GM19025 (cell line): ENCODE data around the gene ATG4A.
A peak's percentile ranks its signal among the peaks of the same experiment; 100 is the strongest.

ENCODE experiments used
- ATAC-seq: cut with Tn5 transposase; IDR thresholded peaks from one replicate; pipeline ENCODE4 v1.9.1; 2021; ENCODE audit warnings: mild to moderate bottlenecking, low read depth, moderate library complexity; ENCODE audit not compliant: unreplicated experiment

The ATG4A gene, protein sequence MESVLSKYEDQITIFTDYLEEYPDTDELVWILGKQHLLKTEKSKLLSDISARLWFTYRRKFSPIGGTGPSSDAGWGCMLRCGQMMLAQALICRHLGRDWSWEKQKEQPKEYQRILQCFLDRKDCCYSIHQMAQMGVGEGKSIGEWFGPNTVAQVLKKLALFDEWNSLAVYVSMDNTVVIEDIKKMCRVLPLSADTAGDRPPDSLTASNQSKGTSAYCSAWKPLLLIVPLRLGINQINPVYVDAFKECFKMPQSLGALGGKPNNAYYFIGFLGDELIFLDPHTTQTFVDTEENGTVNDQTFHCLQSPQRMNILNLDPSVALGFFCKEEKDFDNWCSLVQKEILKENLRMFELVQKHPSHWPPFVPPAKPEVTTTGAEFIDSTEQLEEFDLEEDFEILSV

DNA sequence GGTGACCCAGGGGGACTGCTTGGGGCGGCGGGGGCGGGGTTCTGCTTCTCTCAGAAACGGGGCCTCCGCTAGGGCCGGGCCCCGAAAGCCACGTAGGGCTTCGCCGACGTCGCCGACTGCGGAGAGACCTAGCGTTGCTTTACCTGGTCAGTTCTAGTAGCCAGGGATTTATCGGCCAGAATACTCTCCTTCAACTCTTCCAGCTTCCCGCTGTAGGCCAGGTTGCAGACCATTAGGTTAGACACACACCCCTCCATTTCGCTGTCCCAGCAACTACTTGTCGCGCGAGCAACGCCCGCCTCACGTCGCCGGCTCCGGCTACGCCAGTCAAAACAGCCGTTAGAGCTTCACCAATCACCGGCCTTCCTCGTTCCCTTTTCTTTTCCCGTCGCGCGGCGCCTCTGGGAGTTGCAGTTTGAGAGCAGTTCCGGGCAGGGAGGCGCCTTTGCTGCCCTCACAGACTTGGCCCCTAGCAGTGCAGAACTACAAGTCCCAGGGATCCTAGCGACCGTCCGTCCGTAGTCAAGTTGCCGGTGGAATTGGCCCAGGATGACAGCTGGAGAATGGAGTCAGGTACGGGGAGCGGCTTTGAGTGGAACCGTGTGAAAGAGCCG is at the start of gene ATG4A, which contains the start of gene PSMD10:
ATG4A (plus strand) TSS at position 515 of the 614 bp plus-strand sequence; CDS start at position 564, 49 bp downstream.
PSMD10 (minus strand) TSS at position 279 of the 614 bp plus-strand sequence; CDS start at position 257, 22 bp downstream.
- ATAC-seq, result peak; percentile 96

DNA sequence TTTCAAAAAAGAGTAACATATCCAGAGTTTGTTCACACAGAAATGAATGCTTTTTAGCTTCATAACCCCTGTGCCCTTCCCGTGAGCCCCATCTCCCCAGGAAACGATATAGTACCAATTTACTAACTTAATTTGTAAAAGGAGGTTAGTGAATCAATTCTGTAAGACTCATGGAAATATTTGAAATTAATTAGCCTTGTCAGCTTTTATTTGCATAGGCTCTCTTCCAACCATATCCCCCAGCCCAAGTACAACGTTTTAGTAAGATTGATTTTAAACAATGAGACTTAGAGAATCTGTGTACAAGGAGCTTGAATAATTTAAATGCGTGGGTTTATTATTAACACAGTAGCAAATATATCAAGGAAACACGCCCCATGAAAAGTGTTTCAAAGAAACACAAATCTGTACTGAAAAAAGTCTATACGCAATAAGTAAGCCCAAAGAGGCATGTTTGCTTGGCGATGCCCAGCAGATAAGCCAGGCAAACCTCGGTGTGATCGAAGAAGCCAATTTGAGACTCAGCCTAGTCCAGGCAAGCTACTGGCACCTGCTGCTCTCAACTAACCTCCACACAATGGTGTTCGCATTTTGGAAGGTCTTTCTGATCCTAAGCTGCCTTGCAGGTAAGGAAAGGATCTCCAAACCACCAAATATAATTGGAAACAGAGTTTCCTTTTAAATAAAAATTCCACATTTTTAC is 46.9 kb upstream of the ATG4A start, which contains the start of gene VSIG1:
VSIG1 (plus strand) TSS at position 512 of the 703 bp plus-strand sequence; CDS start at position 578, 66 bp downstream.
- no peak for ATAC-seq

DNA sequence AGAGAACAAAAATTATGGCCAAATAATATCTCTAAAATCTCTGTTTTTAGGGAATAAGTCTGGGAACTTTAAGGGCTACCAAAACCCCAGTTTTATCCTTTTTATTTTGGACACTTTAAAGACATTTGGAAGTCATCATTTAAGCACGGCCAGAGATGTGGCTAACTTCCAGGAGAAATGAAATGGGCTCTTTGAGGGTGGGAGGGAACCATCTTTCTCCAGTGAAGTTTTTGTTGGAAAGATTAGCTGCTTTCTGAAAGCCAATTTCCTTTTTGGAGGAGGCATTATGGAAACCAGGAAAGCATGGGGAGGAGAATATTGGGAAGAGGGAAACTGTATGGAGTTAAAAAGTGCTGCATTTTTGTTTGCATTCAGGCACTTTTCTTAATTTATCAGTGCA is 41.9 kb upstream of the ATG4A start:
- no peak for ATAC-seq

DNA sequence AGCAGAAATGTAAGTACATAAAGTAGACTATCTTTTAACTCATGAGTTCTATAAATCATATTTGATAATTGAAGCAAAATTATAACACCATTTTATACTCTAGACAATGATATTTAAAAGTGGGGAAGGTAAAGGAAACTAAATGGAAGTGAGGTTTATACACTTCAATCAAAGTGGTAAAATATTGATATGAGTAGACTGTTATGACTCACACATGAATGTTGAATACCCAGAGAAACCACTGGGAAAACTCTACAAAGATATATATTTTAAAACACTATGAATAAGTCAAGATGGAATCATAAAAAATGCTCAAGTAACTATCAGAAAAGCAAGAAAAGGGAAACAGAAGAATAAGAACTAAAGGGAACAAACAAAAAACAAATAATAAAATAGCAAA is 38.4 kb upstream of the ATG4A start:
- no peak for ATAC-seq

DNA sequence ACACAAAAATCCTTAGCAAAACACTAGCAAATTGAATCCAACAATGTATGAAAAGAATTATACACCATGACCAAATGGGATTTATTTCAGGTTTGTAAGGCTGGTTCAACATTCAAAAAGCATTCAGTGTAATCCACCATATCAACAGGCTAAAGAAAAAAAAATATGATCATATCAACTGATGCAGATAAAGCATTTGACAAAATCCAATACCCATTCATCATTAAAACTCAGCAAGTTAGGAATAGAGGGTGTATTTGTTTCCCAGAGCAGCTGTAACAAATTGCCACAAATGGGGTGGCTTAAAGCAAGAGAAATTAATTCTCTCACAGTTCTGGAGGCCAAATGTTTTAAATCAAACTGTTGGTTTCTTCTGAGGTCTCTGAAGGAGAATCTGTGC is 36.0 kb upstream of the ATG4A start:
- ATAC-seq, result no peak

DNA sequence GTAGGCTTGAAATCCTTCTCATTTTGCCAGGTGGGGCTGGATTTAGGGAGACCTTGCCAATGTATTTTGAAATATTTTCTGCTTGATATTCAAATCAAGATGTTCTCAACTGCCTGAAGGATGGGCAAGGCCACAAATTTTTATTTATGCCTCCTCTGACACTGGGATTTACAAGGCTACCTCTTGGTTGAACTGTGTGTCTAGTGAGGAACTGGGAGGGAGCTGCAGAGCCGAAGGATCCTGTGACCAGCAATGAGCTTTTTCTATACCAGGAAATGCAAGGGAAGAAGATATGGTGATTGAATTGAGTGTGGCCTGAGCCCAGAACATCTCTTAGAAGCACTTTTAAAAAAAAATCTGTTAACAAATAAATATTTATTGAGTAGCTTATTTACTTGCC is 31.8 kb upstream of the ATG4A start:
- no peak for ATAC-seq

DNA sequence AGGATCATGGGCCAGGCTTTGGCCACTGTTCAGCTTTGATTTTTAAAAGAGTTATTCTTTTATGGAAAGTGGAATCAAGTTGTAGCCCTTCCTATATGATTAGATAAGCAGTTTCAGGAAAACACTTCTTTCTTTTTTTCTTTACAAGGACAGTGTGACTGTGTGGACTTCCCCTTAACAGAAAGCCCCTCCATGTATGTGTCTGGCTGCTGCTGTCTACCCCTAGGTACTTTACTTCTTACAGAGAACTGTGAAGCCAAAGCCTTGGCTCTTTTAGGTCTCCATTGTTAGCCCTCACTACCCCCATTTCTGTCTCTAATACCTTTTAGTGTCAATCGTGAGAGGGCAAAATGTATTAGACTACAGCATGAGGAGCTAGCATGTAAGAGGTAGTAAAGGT is 27.6 kb upstream of the ATG4A start:
- ATAC-seq, result no peak

DNA sequence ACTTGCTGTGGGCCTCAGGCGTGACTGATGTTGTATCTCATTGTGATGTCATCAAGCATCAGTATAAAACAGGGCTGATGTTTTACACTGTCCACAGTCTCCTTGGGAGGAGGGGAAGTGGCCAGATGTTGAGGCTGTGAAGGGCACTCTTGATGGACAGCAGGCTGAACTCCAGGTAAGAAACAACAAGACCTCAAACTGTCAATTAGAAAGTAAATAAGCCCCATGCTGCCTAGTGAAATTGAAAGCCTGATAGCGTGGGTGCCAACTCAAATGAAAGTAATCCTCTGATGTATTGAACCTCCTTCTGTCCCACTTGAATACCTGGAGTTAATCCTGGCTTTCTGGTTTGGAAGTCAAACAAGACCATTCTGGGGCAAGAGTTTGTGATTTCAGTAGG is 27.0 kb upstream of the ATG4A start:
- ATAC-seq, result no peak

DNA sequence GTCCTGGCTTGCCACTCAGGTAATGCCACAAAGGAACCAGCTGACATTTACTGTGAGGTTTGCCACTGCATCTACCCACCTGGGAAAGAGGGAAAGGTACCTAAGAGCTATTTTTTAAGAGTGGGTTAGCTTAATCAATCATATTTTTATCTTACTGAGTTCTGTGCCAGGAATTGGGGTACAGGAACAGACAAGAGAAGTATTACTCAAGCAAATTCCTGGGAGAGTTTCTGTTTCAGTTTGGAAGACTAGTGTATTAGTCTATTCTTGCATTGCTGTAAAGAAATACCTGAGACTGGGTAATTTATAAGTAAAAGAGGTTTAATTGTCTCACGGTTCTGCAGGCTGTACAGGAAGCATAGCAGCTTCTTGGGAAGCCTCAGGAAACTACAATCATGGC is 23.5 kb upstream of the ATG4A start:
- no peak for ATAC-seq

DNA sequence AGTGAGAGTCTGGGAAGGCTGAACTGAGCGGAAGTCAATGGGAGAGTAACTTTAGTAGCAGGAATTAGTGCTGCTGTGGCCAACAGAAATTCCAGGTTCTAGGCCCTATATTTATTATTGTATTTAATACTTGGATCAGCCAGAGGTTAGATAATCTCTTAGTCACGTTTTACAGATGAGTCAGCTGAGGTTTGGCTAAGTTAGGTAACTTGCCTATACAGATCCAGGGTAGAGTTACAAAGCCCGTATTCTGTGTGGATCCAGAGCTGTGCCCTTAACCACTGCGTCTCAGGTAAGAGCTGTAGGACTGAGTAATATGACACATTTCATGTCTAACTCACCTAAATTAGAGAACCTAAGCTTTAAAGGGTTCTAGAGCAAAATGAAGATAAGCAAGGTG is 20.7 kb upstream of the ATG4A start:
- ATAC-seq, result no peak

DNA sequence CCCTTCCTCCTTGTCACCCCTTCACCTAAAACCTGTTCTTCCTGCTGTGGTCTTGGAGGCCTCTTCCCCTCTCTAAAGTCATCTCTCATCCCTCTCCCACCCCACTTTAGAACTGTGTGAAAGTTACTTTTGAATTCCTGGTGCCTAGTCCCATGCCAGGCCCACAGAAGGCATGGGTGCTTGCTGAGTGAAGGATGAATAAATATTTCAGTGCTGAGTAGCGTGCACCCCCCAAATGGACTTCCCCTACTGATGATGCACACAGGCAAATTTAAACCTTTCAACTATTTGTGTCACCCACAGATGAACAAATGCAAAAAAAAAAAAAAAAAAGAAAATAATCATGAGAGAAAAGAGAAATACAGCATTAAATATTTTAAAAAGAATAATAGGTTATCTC is 20.0 kb upstream of the ATG4A start:
- no peak for ATAC-seq

DNA sequence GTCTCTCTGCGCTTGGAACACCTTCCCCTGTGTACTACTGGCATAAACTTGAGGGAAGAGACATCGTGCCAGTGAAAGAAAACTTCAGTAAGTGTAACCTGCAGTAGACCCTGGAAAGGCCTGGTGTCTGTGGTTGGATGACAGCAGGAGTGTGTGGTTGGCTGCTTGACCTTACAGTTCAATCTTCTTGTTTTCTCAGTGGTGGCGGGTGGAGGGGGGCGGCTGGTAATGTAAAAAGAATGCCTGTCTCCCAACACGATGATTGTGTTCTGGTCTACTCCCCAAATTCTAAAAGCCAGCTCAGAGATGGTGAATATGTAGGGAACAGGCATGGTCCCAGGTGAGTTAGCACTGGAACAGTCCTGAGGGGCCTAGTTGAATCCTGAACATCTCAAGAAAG is 18.8 kb upstream of the ATG4A start:
- no peak for ATAC-seq

DNA sequence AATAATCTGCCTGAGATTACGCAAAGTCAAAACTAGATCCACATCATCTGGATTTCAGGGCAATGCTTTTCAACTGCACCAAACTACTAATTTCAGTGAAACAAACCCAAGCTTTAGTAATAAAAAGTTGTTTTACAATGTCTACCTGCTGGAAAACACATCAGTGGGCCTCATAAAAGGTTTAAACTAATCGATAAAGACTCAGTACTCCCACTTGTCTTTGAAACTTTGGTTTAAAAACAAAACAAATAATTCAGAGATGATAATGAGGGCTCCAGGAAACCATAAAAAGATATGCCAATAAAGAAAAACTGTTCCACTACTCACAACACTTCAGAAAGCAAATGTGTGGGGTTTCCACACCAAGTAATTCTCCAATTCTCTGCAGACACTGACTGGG is 10.5 kb upstream of the ATG4A start:
- ATAC-seq, result no peak

DNA sequence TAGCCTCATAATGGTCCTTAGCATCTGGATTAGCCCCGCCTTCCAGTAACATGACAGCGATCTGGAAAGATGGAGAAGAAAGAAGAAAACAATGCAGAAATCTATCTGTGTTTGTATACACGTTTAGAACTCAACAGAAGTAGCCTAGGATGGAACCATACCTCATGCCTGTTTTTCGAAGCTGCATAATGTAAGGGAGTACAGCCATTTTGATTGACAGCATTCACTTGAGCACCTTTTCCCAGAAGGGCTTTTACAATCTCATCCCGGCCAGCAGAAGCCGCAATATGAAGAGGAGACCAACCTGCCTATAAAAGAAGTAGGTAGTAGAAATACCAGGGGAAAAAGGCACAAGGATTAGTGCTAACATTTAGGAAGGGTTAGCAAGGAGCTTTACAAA is 3.8 kb upstream of the ATG4A start:
- no peak for ATAC-seq

DNA sequence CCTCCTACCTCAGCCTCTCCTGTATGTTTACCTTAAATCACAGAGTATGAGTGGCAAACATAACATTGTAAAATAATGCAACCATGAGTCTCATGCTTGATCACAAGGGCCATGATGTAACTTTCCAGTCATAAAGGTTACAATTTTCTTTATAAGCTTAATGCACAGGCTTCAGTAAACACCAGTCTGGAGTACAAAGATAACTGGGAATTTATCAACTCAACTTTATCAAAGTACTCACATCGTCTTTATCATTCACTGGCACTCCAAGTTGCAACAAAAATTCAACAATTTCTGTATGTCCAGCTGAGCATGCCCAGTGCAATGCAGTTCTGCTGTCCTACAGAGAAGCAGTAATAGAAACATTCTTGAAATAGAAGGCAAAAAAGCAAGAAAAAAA is 3.1 kb upstream of the ATG4A start:
- ATAC-seq, result no peak

DNA sequence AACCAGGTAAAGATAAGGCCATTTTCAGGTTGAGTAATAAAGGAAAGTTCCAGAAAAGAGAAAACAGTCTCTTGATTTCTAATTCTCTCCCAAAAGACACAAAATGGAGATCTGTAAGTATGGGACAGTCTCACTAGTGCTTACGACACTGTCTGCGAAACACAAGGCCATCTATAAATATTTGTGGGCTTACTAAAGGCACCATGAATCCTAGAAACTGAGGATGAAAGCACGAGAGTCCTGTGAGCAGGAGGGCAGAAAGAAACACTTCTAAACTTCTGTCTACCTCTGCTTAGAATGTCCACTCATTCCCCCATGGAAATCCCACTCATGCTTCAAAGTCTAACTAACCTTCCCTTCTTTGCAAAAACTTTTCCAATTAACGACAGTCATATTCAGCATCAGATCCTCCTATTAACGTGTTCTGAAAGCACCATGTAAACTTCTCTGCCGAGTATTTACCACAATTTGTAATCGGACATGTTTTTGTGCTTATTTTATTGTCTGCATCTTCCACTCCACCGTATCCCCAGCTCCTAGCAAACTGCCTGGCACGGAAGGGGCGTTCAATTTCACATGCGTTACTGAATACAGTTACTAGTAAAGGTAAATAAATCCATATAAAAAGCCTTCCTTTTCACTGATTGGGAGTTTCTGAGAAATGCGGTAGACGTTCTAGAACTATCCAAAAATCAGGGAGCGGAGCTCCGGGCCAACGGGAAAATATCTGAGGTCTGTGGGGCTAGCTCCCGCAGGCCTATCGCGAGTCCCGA is 901 bp upstream of the ATG4A start:
- no peak for ATAC-seq

DNA sequence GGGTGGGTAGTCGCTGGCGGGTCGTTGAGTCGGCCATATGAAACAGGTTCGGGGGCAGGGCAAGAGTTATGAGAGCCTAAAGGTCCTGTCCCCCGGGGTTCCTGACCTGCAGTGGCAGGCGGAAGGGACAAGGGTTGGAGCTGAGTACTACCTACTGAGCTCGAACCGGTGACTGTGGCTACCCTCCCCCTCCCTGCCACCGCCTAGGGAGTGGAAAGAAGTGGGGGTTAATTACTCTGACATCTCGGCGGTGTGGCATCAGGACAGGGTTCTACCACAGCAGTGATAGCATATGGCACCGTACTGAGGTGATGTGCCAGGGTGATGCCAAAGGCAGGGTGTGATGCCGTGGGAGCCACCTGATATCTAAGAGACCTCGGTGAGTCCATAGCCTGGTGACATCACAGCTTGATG is 307 bp downstream of the ATG4A start:
- ATAC-seq, result peak; percentile 28

DNA sequence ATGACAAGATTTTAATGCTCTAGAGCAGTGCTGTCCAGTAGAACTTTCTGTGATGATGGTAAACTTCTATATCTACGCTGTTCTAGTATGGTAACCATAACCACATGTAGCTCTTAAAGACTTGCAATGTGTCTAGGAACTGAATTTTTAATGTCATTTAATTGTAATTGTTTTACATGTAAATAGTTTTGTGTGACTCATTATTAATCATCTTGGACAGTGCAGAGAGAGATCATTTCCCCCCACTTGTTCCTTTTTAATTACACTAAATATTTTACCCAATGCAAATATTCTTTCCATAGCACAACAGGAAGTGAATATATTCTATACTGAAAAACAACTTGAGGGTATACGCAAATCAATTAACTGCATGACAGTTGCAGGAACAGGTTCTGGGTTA is 5.8 kb downstream of the ATG4A start:
- ATAC-seq, result no peak

DNA sequence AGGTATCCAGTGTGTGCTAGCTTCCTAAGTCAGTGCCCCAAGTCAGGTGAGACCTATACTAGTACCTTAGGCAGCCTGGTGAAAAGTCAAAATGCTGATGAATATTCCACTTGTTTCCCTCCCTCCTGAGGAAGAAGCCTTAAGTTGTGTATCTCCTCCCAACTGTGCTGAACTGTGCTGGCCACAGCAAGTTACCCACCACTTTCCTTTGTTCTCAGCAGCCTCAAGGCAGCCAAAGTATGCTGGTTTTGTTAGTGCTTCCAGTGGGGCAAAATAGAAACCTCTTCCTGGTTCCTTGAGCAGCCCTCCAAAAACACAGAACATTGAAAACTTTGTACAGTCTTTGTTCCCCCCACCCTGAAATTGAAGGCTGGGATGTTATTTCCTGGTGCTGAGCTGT is 13.9 kb downstream of the ATG4A start:
- ATAC-seq, result no peak

DNA sequence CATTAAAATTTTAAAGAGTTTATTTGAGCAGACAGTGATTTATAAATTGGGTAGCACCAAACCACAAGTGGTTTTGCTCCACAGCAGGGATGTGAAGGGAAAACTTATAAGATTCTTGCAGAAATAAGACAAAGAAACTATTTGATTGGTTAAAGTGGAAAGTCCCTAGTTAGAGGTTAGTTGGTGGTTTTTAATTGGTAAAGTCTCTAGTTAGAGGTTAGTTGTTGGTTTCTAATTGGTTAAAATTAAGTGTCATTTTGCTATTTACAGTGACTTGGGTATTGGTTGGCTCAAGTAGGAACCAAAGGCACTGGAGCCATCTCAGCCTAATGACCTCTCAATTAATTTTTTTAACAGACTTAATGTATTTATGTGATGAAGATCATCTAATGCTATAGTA is 23.0 kb downstream of the ATG4A start:
- no peak for ATAC-seq

DNA sequence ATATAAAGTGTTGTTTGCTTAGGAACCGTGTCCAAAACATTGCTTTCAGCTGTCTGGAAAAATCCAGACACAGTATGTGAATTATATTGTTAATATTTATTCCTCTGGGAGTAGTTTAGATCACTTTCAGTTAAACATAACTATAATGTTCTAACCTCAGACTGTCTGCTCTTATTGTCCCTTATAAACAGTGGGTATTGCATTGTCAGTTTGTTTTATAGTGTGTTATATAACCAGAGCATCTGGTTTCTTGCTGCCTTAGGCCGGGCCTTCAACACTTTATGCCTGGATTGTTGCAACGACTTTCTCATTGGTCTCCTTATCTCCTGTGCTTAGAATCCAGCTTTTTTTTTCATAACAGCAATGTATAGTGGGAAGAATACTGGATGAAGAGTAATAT is 26.4 kb downstream of the ATG4A start:
- ATAC-seq, result no peak
